HTR-8/SVneo (cell line): ENCODE data around the gene B4GALT6.
"Not testable (repeated sequence)": the region's sequence is repeated elsewhere in the genome, so short reads cannot be mapped to it uniquely, and the experiment has no call there.

Experiments used
- DNase-seq: peaks from one replicate; pipeline ENCODE4 v3.0.0; 2011; ENCODE audit warnings: low spot score, mixed read lengths; ENCODE audit not compliant: insufficient read length
- FAIRE-seq: peaks from 2 replicates; lab custom pipeline; 2011; peaks lifted over from hg19 to GRCh38; lab: Jason Lieb, UNC

Gene B4GALT6, protein sequence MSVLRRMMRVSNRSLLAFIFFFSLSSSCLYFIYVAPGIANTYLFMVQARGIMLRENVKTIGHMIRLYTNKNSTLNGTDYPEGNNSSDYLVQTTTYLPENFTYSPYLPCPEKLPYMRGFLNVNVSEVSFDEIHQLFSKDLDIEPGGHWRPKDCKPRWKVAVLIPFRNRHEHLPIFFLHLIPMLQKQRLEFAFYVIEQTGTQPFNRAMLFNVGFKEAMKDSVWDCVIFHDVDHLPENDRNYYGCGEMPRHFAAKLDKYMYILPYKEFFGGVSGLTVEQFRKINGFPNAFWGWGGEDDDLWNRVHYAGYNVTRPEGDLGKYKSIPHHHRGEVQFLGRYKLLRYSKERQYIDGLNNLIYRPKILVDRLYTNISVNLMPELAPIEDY

DNA sequence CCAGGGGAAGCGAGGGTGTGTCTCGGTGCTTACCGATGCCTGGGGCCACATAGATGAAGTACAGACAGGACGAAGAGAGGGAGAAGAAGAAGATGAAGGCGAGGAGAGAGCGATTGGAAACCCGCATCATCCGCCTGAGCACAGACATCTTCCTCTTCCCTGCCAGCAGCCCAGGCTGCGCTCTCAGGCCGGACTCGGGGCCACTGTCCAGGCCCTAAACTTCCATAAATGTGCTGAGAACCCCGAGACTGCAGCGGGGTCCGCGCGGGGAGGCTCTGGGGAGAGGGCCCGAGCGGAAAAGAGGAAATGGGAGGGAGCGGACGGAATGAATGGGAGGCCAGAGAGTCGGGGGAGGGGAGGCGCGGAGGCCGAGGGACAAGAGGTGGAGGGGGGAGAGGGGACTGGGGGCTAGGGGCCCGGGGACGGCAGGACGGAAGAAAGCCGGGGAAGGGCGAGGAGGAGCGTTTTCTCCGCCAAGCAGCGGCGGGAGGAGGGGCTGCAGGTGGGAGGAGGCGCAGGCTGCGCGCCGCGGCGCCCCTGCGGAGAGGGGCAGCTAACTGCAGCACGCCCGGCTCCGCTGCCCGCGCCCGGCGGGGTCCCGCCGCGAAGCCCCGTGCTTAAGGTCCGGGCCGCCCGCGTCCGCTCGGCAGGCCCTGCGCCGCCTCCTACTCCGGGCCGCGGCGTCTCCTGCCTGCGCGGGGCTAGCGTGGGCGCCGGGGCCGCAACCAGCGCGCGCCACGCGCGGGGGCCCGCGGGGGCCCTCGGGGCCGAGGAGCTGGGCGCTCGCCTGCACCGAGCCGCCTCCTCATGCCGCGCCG is at the start of gene B4GALT6:
B4GALT6 (minus strand) TSS at position 303 of the 818 bp plus-strand sequence; CDS start at position 148, 155 bp downstream.
- FAIRE-seq, result no peak

DNA sequence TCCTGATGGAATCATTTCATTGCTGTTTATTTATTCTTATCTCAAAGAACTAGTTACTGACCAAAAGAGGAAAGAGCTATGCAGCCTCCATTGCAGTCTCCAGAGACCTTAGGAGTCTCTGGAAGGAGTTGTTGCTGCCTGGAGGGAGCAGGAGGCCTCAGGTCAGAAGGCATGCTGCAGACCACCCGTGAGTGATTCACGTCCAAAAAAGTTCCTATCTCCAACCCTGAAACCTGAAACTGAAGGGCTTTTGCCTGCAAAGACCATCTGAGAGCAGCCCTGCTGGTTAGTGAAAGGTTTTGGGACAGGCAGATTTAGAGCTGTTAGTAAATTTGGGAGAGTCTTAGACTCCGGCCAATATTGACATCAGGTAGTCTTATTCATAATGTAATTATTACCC is 47.2 kb upstream of the B4GALT6 start:
- no peak for FAIRE-seq

More for the DNA sequence above, at the start of gene B4GALT6:
- DNase-seq, result no peak

DNA sequence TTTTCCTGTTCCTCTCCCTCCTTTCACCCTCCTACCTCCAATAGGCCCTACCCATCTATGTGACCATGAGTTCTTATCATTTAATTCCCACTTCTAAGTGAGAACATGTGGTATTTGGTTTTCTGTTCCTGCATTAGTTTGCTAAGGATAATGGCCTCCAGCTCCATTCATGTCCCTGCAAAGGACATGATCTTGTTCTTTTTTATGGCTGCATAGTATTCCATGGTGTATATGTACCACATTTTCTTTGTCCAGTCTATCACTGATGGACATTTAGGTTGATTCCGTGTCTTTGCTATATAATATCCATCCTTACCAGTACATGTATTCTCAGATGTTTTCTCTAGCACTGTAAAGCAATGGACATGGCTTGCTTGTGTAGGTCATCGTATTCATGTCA is 44.8 kb upstream of the B4GALT6 start:
- FAIRE-seq, DNase-seq: not testable (repeated sequence)

More for the DNA sequence above, 47.2 kb upstream of the B4GALT6 start:
- DNase-seq, result no peak

DNA sequence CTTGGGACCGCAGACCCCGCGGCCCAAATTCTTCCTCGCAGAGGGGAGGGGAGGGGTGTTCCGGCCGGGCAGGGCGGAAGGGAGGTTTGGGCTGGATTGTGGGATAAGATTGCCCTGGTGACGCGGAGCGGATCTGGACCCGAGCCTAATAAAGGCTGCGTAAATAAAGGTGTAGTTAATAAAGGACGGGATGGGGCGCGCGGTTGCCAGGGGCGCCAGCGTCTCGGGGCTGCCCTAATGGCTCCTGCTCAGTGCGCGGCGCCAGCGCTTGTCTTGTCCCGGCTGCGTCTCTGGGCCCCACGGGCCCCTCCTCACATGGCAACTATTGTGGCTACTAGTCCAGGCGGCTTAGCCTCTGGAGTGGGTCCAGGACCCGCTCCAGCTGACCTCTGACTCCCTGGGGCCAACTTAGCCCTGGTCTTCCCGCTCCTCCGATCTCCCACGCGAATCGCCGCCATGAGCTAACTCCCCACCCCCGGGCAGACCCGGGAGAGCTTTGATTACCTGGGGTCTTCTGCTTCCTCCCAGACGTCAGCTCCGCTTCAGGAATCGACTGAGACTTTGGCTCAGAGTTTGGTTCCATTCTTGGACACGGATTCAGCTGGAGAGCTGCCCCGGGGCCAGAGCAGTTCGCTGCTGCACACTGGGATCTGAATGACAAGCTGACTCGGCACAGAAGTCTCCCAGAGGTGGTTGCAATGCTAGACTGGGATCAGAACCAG is 39.8 kb upstream of the B4GALT6 start:
- DNase-seq, result no peak
- no peak for FAIRE-seq

DNA sequence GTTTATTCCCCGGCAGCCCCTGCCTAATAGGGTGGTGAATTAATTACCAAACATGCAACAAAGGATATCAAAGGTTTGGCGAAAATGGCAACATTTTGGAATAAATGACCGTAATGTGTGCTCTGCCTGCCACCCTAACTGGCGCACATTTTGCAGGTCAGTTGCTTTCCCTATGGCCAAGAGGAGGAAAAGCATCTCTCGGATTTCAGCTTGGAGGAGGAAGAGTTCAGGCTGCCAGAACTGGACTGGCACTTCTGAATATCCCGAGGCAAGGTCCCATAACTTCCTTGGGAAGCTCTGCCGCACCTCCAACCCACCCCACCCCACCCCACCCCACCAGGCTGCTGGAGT is 39.2 kb upstream of the B4GALT6 start:
- no peak for FAIRE-seq
- no peak for DNase-seq

DNA sequence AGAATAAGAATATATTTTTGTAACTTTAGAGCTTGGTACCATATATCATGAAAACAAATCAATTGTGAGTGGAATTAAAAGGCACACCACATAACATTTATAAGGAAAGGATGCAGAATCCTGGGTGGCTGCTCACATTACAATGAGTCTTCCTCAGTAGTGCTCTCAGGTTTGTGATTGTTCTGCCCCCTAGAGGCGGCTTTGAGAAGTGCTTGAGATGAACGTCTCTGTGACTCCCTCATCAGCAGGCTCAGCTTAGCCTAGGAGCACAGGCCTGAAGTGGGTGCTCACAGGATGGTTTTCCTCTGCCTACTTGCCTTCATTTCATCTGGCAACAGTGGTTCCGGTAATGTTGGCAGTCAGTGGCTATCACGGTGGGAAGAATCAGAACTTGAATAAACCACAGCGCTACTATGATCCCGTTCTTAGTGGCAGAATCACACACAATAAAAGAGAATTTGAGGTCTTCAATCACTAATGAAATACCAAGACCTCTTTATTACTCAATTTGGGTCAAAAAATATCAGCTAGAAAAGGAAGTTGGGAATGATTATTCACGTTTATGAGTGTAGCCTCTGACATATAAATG is 38.1 kb upstream of the B4GALT6 start:
- DNase-seq, result peak; percentile 52
- FAIRE-seq, result peak; percentile 38

DNA sequence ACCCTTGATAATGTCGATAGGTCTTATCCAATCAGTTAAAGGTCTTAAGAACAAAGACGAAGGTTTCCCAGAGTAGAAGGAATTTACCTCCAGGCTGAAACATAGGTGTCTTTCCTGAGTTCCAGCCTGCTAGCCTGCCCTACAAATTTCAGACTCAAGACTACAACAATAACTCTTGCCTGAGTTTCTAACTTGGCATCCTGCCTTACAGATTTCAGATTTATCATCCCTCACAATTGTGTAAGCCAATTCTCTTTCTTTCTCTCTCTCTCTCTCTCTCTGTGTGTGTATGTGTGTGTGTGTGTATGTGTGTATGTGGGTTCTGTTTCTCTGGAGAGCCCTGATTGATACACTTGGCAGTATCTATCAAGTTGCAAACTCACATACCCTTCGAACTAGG is 37.2 kb upstream of the B4GALT6 start:
- DNase-seq, result no peak
- FAIRE-seq, result no peak

DNA sequence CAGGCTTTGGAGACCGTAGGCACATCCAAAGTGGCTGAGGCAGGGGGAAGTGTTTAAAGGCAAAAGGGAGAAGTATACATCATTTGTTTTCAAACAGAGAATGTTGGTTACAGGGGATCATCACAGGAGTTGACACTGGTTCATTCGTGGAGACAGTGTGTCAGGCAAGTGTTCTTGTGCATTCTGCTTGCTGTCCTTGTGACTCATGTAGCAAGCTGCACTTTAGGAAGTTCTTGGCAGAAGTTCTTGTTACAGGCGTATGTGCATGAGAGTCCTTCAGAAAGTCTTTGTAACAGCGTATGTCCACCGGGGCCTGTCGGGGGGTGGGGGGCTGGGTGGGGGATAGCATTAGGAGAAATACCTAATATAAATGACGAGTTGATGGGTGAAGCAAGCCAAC is 36.5 kb upstream of the B4GALT6 start:
- DNase-seq (no peak), FAIRE-seq (no peak)

DNA sequence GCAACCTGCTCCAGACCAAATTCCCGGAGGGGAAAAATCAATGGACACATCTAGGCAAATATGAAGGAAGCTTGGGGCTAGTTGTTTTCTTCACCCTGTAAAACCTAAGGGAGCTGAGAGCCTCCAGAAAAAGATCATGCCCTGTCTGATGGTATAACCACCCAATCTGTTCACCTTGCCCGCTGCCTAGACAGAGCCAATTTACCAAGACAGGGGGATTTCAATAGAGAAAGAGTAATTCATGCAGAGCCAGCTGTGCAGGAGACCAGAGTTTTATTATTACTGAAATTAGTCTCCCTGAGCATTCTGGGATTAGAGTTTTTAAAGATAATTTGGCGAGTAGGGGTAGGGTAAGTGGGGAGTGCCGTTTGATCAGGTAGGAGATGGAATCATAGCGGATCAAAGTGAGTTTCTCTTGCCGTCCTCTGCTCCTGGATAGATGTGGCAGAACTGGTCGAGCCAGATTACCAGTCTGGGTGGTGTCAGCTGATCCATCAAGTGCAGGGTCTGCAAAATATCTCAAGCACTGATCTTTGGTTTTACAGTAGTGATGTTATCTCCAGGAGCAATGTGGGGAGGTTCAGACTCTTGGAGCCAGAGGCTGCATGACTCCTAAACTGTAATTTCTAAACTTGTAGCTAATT is 35.1 kb upstream of the B4GALT6 start:
- DNase-seq (no peak), FAIRE-seq (no peak)

DNA sequence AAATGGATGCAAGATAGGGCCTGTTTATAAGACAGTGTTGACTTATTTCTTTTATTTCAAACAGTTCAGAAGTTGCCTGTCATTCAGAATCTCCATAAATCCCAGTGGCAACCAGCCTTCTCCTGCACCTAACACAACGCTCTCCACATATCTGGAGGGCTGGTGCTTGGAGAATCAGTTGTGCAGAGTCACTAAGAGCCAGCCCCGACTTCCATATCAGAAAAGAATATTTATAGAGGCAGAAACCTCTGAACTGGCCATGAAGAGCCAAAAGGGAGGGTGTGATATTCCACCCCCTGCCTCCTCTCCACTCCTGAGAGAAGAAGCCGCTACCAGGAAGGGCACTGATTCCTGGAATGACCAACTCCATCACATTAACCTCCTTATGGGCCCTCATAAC is 34.0 kb upstream of the B4GALT6 start:
- FAIRE-seq (no peak), DNase-seq (no peak)

DNA sequence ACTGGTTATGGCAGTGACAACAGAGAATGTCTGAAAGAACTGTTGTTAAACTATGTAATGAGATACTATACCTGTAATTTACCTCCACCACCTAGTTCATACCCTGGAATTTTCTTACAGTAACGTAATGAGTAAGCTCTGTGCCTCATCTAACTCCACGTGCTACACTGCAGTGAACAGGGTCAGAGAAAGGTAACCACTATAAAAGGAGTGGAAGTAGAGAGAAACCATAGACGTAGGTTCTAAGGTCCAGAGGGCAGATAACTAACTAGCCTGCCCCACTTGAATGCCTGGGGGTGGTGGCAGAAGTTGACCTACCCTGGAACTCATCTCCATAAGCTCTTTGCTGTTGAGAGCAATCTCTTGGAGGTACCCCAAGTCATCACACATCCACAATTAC is 32.0 kb upstream of the B4GALT6 start:
- FAIRE-seq (no peak), DNase-seq (no peak)

DNA sequence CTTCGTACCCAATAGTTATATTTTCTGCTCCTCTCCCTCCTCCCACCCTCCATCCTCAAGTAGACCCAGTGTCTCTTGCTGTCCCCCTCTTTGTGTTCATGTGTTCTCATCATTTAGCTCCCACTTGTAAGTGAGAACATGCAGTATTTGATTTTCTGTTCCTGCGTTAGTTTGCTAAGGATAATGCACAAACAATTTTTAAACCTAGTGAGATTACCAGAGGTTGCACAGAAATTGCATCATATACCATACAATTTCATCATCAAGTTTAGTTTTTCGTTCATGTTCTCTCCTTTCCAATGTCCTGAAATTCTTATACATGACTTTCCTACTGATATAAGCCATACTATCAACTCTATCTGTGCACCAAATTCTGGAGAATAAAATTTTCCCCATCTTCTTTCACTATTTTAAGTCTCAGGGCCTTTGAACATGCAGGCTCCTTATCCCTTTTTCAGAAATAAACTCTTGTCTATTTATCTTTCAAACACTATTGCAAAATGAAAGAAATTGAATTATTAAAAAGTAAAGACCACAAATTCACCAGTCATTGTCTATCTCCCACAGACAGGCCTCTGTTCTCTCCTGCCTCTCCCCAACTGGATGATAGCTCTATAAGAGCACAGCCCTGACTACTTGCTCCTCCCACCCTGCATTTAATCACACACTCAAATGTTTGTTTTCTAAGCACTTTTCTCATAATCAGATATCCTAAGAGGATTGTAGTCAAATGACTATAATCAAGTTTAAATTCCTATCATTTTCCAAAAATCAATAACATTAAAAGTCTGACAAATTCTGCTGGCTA is 27.2 kb upstream of the B4GALT6 start:
- DNase-seq, result no peak
- no peak for FAIRE-seq

DNA sequence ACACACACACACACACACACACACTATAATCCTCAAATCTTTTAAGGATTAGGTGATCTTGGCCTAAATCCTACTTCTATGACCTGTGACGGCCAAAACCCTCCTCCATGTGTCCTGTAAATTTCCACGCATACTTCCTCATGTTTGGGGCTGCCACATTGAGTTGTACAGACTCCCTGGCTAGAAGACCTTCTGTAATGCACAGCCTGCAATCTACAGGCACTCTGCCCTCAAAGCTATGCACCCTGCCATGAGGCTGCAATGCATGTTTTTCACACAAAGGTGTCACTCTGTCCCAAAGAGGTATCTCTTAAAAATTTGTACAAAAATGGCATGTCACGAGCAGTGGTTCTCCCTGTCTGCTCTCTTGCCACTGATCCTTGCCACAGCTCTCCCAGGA is 26.4 kb upstream of the B4GALT6 start:
- no peak for FAIRE-seq
- DNase-seq, result no peak

DNA sequence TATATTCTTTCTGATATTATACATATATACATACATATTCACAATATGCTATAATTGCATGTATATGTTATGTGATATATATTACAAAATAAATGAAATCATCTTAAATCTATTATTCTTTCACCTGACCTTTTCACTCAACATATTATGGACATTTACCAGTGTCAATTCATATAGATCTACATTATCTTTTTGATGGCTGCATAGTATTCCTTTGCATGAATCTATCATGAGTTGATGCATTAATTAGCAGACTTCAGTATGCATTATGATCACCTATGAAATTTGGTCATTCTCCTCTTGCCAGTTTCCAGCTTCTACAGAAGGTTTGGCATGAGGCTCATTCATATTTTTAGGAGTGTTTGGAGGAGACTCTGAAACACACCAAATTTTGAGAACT is 23.4 kb upstream of the B4GALT6 start:
- no peak for FAIRE-seq

DNA sequence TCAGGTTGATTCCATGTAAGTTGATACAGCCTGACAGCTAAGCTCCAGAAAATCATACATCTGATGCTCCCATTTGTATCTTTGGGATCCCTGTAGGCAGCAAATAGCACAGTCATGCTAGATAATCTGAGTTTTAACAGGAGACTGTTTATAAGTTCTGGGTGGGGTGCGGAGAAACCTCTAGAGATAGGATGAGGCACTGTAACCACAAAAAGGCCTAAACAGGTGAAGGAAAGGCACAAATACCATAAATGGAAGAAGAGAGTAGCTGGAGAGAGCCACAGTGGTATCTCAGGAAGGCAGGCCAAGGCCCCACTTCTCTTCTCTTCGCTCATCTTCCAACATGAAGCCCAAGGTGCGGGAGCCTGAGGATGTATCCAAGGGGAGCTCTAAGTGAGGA is 18.1 kb upstream of the B4GALT6 start:
- no peak for DNase-seq
- no peak for FAIRE-seq

More for the DNA sequence above, 23.4 kb upstream of the B4GALT6 start:
- no peak for DNase-seq

DNA sequence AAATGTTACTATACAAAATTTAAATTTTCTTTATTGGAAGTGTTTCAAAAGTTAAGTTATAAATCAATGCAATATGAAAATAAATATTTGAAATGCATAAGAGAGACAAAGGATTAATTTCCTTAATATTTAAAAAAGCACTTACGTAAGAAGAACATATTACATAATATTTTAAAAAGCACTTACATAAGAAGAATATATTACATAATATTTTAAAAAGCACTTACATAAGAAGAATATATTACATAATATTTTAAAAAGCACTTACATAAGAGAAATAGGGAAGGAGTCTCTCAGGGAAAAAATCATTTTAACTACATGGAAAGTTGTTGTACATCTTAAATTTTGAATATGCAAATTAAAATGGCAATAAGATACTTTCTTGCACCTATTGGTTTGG is 17.4 kb upstream of the B4GALT6 start:
- no peak for DNase-seq
- no peak for FAIRE-seq

DNA sequence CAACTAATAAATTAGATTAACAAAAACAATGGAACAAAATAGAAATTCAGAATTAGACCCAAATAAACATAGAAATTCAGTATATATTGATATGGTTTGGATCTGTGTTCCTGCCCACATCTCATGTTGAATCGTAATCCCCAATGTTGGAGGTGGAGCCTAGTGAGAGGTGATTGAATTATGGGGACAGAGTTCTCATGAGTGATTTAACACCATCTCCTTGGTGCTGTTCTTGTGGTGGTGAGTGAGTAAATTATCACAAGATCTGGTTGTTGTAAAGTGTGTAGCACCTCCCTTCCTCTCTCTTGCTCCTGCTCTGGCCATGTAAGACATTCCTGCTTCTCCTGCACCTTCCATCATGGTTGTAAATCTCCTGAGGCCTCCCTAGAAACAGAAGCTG is 16.6 kb upstream of the B4GALT6 start:
- no peak for FAIRE-seq

DNA sequence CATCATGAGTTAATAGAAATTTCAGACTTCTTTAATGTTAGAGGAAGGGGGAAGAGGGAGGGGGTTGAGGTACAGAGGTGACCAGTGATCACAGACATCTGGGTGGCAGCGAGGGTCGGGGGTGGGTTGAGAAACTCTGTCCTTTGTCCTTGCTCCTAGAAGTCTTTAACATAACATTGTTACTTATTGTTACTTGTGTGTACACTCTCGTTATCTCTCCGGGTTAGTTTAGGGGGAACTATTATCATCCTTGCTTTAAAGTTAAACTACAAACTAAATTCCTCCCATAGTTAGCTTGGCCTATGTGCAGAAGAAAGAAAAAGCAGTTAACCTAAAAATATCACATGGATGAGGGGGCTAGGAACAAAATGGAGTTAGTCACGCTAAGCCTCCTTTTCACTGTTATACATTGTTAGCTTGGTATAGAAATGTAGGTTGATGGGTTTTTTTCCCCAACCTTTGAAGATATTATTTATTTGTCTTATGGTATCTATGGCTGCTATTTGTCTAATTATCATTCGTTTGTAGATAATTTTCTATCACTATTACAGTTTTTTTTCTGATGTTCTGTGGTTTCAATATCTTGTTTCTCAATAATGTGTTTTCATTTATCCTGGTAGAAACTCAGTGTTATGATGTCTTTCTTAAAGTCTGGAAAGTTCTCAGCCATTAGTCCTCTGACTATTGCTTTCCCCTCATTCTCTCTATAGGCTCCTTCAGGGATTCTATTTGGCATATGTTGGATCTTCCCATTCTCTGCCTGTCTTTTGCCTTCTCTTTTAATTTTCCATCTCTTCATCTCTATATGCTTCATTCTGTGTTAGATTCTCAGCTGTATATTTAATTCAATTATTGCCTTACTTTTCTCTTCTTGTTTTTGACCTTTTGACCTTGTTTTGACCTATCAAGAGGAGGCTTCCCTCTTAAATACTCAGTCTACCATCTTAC is 13.2 kb upstream of the B4GALT6 start:
- FAIRE-seq, result no peak

More for the DNA sequence above, 16.6 kb upstream of the B4GALT6 start:
- no peak for DNase-seq

More for the DNA sequence above, 13.2 kb upstream of the B4GALT6 start:
- DNase-seq, result no peak
